T-helper 2 cell (primary cell): ENCODE measurements around the gene PFDN1.

Experiments used
- DNase-seq, 5 experiments: peaks; one replicate each; pipeline versions ENCODE4 v3.0.0 to v3.0.0-alpha.2; 2012 to 2022

Gene PFDN1

GRCh38 chr5:140258016-140258415 is 44.9 kb downstream of the PFDN1 start:
- DNase-seq: no peak

GRCh38 chr5:140256726-140257125 is 46.2 kb downstream of the PFDN1 start:
- DNase-seq: no peak

- no peak for DNase-seq
These were observed 47.3 kb downstream of the PFDN1 start for GRCh38 chr5:140255460-140256157.

- no peak for DNase-seq
These were observed 48.9 kb downstream of the PFDN1 start for GRCh38 chr5:140253985-140254384.

GRCh38 chr5:140252470-140253126 is 50.3 kb downstream of the PFDN1 start:
- DNase-seq: no peak

- DNase-seq: peak in 3 of 5 experiments; percentile 30 to 84 (median 43)
These were observed 51.4 kb downstream of the PFDN1 start for GRCh38 chr5:140251527-140251973.

- DNase-seq: no peak
These were observed 52.5 kb downstream of the PFDN1 start for GRCh38 chr5:140250386-140250785.

GRCh38 chr5:140249536-140249935 is 53.4 kb downstream of the PFDN1 start:
- peak in 1 of 5 experiments; percentile 31 for DNase-seq

GRCh38 chr5:140248414-140248813 is 54.5 kb downstream of the PFDN1 start:
- no peak for DNase-seq

- DNase-seq: no peak
These were observed 56.4 kb downstream of the PFDN1 start for GRCh38 chr5:140246378-140247122.

GRCh38 chr5:140245926-140246325 is 57.0 kb downstream of the PFDN1 start:
- DNase-seq: no peak

GRCh38 chr5:140245341-140245740 is 57.6 kb downstream of the PFDN1 start:
- DNase-seq: no peak

- DNase-seq: peak; percentile 35 to 80 (median 60)
These were observed 58.3 kb downstream of the PFDN1 start for GRCh38 chr5:140244525-140245025.

GRCh38 chr5:140243706-140244250 is 59.1 kb downstream of the PFDN1 start:
- DNase-seq: no peak

GRCh38 chr5:140242890-140243585 is 59.9 kb downstream of the PFDN1 start:
- no peak for DNase-seq

GRCh38 chr5:140242099-140242498 is 60.8 kb downstream of the PFDN1 start:
- DNase-seq: no peak

- no peak for DNase-seq
These were observed 61.8 kb downstream of the PFDN1 start for GRCh38 chr5:140240987-140241706.

GRCh38 chr5:140239939-140240700 is 62.8 kb downstream of the PFDN1 start:
- DNase-seq: peak in 3 of 5 experiments; percentile 28 to 64 (median 31)

- no peak for DNase-seq
These were observed 63.4 kb downstream of the PFDN1 start for GRCh38 chr5:140239461-140239860.

- no peak for DNase-seq
These were observed 64.1 kb downstream of the PFDN1 start for GRCh38 chr5:140238756-140239155.
